HG03039 (cell line): Measurements from ENCODE around the gene TNNT3.
"Not testable (repeated sequence)": the region's sequence is repeated elsewhere in the genome, so short reads cannot be mapped to it uniquely, and the experiment has no call there.

Experiments used
- ATAC-seq: cut with Tn5 transposase; IDR thresholded peaks from one replicate; pipeline ENCODE4 v1.9.1; 2021; ENCODE audit warnings: mild to moderate bottlenecking, moderate library complexity; ENCODE audit not compliant: unreplicated experiment

The TNNT3 gene

GRCh38 chr11:1919391-1920127 is at the start of gene TNNT3:
TNNT3 (plus strand) TSS chr11:1919703; CDS start chr11:1922875, 3,172 bp downstream.
- no peak for ATAC-seq

GRCh38 chr11:1870326-1870696 is 49.2 kb upstream of the TNNT3 start:
- ATAC-seq, result no peak

GRCh38 chr11:1870721-1871466 is 48.6 kb upstream of the TNNT3 start:
- ATAC-seq, result no peak

- ATAC-seq, result no peak
Observed at GRCh38 chr11:1871531-1871930, 48.0 kb upstream of the TNNT3 start.

- ATAC-seq, result no peak
Observed at GRCh38 chr11:1872267-1872985, 47.1 kb upstream of the TNNT3 start.

- no peak for ATAC-seq
Observed at GRCh38 chr11:1873048-1873812, 46.3 kb upstream of the TNNT3 start.

- not testable (repeated sequence) for ATAC-seq
Observed at GRCh38 chr11:1873813-1874150, 45.7 kb upstream of the TNNT3 start.

GRCh38 chr11:1874441-1875092 is 44.9 kb upstream of the TNNT3 start:
- ATAC-seq, result not testable (repeated sequence)

- ATAC-seq, result no peak
Observed at GRCh38 chr11:1875093-1875850, 44.2 kb upstream of the TNNT3 start.

GRCh38 chr11:1875851-1876301 is 43.6 kb upstream of the TNNT3 start:
- ATAC-seq, result not testable (repeated sequence)

GRCh38 chr11:1876361-1877063 is 43.0 kb upstream of the TNNT3 start:
- ATAC-seq, result no peak

- ATAC-seq, result no peak
Observed at GRCh38 chr11:1877211-1878136, 42.0 kb upstream of the TNNT3 start.

- no peak for ATAC-seq
Observed at GRCh38 chr11:1878137-1879031, 41.1 kb upstream of the TNNT3 start.

- ATAC-seq, result no peak
Observed at GRCh38 chr11:1879342-1879940, 40.1 kb upstream of the TNNT3 start.

GRCh38 chr11:1879941-1880720 is 39.4 kb upstream of the TNNT3 start:
- no peak for ATAC-seq
